GM19025 (cell line): ENCODE measurements around the gene RFX3.
A peak's percentile ranks its signal among the peaks of the same experiment; 100 is the strongest.

Experiments
- ATAC-seq: cut with Tn5 transposase; IDR thresholded peaks from one replicate; pipeline ENCODE4 v1.9.1; 2021; ENCODE audit warnings: mild to moderate bottlenecking, low read depth, moderate library complexity; ENCODE audit not compliant: unreplicated experiment

RFX3 gene

GRCh38 chr9:3515405-3515804 lies 10.4 kb downstream of the RFX3 start:
- ATAC-seq = no peak

- no peak for ATAC-seq
These were observed 11.0 kb downstream of the RFX3 start for GRCh38 chr9:3514786-3515185.

GRCh38 chr9:3513265-3513818 lies 12.5 kb downstream of the RFX3 start:
- no peak for ATAC-seq

- no peak for ATAC-seq
These were observed 14.2 kb downstream of the RFX3 start for GRCh38 chr9:3511551-3511950.

- ATAC-seq = no peak
These were observed 15.0 kb downstream of the RFX3 start for GRCh38 chr9:3510796-3511195.

- no peak for ATAC-seq
These were observed 15.9 kb downstream of the RFX3 start for GRCh38 chr9:3509926-3510325.

- ATAC-seq = no peak
These were observed 17.1 kb downstream of the RFX3 start for GRCh38 chr9:3508521-3509291.

GRCh38 chr9:3508078-3508431 lies 17.7 kb downstream of the RFX3 start:
- peak; percentile 5 for ATAC-seq

- ATAC-seq = peak; percentile 47
These were observed 18.3 kb downstream of the RFX3 start for GRCh38 chr9:3507395-3508077.

- no peak for ATAC-seq
These were observed 19.6 kb downstream of the RFX3 start for GRCh38 chr9:3506164-3506563.

- ATAC-seq = no peak
These were observed 23.0 kb downstream of the RFX3 start for GRCh38 chr9:3502560-3503398.

- ATAC-seq = no peak
These were observed 25.8 kb downstream of the RFX3 start for GRCh38 chr9:3500044-3500443.

GRCh38 chr9:3498691-3499090 lies 27.1 kb downstream of the RFX3 start:
- ATAC-seq = no peak

- ATAC-seq = no peak
These were observed 27.9 kb downstream of the RFX3 start for GRCh38 chr9:3497857-3498256.

GRCh38 chr9:3497401-3497800 lies 28.4 kb downstream of the RFX3 start:
- ATAC-seq = no peak

- ATAC-seq = no peak
These were observed 29.9 kb downstream of the RFX3 start for GRCh38 chr9:3495855-3496254.

- ATAC-seq = no peak
These were observed 33.6 kb downstream of the RFX3 start for GRCh38 chr9:3492214-3492613.

- no peak for ATAC-seq
These were observed 34.4 kb downstream of the RFX3 start for GRCh38 chr9:3491450-3491849.

- ATAC-seq = no peak
These were observed 34.8 kb downstream of the RFX3 start for GRCh38 chr9:3490957-3491356.

GRCh38 chr9:3482578-3482977 lies 43.2 kb downstream of the RFX3 start:
- no peak for ATAC-seq

- no peak for ATAC-seq
These were observed 45.5 kb downstream of the RFX3 start for GRCh38 chr9:3480353-3480655.
